HG03432 (cell line): ENCODE data around the gene ARID5A.

ENCODE experiments used
- ATAC-seq: cut with Tn5 transposase; IDR thresholded peaks from one replicate; pipeline ENCODE4 v1.9.1; 2021; ENCODE audit warnings: mild to moderate bottlenecking, moderate library complexity; ENCODE audit not compliant: unreplicated experiment

Gene ARID5A

DNA sequence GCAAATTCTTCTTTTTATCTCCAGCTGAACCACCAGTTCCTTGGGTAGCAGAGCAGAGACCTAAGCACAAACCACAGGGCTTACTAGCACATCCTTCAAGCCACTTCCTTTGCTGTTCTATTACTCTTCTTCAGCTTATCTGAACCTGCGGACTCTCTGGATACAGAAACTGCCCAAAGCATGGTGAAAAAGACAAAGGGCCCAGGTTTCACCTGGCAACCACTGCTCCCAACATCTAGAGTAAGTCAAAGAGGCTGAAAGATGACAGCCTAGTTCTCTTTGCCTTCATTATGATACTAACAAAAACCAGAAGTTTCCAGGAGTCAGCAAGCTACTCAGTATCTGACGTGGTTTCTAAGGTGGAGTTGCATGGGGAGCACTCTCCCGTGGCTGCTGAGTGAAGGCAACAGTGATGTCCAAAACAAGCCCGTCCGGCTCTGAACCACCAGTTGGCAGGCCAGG, 58.2 kb downstream of the ARID5A start:
- no peak for ATAC-seq

DNA sequence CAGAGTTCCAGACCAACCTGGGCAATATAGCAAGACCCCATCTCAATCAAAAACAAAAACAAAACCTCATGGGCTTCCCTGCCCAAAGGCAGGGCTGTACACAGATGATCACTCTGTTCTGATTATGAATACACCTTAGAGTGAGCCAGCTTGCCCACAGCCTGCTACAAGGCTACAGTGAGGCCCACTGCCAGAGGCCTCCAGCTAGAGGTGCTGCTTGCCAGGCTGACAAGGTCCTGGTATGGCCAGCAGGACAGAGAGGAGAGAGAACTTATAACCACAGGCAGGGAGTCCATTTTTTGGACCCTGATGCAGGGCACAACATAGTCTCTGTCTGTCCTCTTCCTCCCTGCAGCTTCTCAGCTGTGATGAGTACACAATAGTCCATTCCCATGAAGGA, 60.0 kb downstream of the ARID5A start:
- no peak for ATAC-seq

DNA sequence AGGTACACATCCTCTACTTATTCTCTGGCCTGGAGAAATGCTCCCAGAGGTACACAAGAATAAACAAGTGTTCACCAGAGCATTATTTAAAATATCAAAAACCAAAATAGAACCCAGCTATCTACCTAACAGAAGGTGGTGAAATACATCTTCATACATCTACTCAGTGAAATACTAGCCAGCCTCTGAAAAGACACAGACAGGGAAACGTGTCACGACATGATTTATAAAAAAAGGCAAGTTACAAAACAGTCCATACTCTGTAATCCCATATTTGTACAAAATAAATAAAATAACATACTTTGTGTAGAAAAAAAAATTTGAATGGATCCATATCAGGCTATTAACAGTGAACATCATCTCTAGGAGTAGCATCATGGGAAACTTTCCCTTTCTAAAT, 63.4 kb downstream of the ARID5A start:
- ATAC-seq, result no peak

DNA sequence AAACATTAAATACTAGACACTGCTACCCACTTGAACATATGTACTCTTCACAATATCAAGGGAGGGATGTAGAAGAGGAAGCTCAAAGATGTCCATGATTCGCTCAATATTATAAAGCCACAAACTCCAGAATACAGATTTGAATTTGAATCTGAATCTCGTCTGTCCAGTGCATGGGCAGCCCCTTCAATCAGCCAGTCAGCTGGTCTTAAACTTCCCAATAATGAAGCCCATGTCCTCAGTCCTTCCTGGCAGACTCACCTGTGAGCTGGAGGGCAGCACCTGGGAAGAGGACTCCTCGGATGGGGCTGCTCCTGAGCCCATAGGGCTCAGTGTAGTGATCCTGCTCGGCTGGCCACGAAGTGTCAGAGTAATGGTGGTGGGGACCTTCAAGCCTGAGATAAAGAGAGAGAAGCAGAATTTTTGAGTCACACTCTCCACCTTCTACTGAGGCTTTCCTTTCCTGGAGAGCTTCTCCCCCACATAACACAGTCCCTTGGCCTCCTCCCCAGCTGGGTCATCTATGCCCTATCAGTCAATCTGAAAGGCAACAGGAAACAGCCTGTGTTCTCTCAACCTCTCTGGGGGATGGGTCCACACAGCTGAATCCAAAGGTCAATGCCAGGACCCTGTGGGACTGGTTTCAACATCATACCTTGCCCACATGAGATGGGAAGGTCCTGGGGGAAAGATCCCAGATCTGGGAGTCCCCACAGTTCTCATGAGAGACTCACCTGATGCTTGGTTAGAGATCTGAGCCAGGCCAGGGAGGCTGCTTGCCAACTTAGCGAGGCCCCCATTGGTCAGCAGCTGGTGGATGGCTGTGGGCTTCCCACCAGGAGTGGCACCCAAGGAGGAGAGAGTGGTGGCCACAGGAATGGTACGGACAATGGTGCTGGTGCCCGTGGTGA, 65.1 kb downstream of the ARID5A start:
- no peak for ATAC-seq
